Stimulated activated CD4-positive, alpha-beta T cell treated with anti-CD3 and anti-CD28 coated beads, Interleukin-1b, Interleukin-23, amount 100 ng/mL, for 24 hours (primary cell): ENCODE measurements around the gene DCHS2.

Source experiments
- DNase-seq, 4 experiments: peaks; one replicate each; pipeline ENCODE4 v3.0.0-alpha.2; 2020; ENCODE audit warnings: low read depth in 4 of 4, low spot score in 1 of 4

DCHS2 gene

DNA sequence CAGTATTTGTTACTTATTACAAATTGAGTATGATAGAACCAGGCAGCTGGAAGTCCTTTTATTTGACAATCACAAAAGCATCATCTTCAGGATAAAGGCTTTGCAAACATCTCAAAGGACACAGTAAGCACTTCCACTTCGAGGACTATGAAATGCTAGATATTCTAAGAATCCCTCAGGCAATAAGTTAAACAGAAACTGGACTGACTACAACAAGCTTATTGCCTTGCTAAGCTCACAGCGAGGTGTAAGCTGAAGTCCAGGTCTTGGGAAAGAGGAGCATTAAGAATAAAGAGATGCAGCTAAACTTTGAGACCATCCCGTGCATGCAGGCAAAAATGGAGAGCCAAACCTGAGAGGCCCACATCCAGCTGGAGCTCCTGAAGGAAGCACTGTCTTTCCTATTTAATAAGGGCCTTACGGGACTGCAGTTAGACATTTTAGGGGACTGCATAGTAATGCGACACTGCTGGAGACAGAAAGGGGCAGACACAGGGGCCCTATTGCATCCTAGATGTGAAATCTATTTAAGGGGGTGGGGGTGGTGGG is 38.7 kb downstream of the DCHS2 start:
- no peak for DNase-seq

DNA sequence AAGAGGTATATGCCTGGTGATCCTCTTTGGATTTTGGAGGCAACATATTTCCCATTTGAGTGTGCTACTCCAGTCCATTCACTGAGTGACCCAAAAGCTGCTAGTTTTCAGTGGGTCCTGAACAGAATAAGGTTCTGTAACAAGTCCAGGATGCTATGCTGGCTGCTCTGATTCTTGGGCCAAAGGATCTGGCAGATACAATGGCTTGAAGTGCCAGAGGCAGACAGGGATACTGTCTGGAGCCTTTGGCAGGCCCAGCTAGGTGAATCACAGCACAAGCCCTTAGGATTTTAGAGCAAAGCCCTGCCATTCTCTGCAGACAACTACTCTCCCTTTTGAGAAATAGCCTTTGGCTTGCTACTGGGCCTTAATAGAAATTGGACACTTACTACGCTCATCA is 40.6 kb downstream of the DCHS2 start:
- DNase-seq: no peak

DNA sequence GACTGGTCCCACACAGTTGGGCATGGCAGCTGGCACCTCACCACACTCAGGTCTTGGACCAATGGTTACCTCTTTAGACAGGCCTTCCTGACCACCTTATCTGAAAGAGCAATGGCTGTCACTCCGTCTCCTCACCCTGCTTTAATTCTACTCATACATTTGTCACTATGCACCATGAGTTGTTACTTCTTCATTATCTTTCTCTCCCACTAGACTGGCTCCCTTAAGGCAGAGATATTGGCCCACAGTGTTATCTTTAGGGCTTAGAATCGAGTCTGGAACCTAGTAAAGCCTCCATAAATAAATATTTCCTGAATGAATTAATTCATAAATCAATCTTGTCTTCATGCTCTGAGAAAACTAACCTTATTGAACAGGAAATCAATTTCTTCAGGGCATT is 46.6 kb downstream of the DCHS2 start:
- DNase-seq: no peak

DNA sequence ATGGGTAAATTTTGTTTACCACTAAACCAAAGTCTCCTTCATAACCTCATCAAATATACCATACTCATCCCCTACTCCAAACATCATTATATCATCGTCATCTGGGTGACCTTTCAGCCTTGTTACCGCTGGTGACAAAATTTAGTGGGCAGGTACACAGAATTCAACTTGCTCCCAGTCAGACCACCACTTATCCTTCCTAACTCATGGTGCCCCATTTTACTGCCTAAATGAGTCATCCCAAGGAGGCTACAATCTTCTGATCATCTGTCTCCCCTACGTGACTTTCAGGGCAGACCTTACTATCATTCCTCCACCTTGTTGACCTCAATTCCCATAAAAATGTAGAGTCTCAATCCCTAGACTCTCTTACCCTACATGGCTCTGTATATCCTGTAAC is 49.6 kb downstream of the DCHS2 start:
- DNase-seq: no peak

DNA sequence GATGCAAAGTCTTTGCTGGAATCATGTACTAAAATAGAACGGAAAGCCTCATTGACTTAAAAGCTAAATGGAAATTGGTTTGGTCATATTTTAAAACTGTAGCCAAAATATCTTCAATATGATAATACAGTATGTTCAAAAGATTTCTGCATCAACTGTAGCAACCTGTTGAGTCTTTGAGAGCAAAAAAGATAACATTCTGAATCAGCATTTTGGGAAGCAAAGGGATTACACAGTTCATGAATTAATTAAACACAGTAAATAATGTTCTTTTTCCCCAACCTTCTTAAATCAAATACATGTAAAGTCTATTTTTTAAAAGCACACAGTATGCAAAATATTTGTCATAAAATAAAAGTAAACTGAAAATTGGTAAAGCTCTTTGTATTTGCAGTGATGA is 50.5 kb downstream of the DCHS2 start:
- no peak for DNase-seq

DNA sequence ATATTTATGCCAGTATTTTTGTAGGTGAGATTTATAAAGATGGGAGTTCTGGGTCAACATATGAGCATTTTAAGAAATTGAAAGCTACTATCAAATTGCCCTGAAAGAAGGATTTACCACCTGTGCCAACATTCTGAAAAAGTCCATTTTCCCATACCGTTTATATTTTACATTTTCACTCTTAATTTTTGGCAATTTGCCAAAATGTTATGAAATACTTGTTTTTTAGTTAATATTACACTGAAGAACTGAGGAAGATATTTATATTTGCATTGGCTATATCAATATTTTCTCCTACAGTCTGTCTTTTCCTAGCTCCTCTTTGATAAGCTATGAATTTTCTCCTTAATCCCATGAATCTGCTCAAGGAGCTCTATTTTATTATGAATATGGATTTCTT is 52.4 kb downstream of the DCHS2 start:
- DNase-seq: no peak

DNA sequence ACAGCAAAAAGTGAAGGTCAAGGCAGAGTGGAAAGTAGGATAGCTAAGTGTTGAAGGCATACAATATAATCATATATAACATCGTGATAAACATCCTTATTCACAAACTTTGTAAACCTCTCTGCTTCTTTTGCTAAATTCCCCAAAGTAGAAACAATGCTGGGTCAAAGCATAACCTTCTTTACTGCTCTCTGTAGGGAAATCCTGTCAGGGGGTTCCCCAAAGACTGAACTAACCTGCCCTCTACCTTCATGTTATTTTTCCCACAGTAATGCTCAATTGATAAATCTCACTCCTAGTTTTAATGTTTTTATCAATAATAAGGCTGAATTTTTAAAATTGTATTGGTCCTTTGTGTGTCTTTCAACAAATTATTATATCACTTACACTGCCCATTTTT is 55.7 kb downstream of the DCHS2 start:
- DNase-seq: no peak

DNA sequence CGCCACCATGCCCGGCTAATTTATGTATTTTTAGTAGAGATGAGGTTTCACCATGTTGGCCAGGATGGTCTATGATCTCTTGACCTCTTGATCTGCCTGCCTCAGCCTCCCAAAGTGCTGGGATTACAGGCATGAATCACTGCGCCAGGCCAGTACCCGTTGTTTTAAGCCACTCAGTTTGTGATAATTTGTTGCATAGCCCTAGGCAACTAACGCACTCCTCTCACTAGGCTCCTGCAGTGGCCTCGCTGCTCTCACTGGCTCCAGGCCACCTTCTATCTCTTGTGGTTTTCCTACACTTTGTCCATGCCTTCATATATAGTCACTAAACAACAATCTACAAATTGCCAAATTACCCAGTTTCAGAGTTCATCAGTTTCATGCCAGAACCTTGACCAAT is 58.1 kb downstream of the DCHS2 start:
- DNase-seq: no peak

DNA sequence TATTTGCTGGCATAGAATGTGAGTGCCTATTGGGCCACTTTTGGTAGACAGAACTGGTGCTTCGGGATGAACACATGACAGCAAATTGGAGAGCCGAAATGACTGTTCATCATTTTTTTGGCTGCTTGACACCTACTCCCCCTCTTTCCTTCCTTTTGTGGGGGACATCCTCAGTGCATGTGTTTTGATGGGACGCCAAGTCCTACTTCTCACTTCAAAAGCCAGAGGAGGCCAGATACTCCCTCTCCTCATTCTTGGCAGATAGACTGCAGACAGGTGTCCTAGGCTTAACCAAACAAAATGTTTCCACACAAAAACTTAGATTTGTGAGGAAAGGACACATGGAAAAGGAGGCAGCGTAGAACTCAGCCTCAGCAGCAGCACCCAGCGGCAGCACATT is 62.4 kb downstream of the DCHS2 start:
- DNase-seq: no peak

DNA sequence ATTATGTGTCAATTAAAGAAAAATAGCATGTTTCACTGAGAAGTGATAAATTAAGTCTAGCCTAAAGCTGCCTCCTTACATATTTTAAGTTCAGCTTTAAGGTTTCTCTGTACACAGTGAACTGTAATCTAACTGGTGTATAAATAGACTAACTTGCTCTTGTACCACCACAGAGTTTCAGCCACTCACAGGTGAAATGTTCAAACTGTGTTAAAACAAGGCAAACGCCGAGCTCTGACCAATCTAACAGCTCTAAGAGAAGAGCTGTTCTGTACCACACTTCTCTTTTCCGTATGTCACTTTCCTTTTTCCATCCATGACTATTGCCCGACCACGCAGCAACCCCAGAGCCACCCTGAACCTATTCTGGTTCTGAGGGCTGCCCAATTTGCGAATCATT is 64.5 kb downstream of the DCHS2 start:
- DNase-seq: no peak

DNA sequence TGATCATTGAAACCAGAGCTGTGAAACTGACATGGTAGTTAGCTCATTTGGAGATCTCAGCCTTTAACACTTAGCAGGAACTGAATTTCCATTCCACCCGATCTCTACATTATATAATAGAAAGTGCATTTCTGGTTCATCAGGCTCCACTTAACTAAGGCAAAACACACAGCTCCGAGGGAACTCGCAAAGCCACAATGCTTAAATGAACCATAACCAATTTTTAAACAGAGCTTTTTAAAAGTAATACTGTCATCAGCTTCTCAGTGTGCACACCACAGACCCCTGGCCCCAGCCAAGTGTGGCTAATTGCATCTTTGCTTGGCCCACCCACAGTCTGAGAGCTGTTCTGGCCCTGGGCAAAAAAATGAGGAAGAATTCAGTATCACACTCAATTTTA is 66.1 kb downstream of the DCHS2 start:
- DNase-seq: no peak

DNA sequence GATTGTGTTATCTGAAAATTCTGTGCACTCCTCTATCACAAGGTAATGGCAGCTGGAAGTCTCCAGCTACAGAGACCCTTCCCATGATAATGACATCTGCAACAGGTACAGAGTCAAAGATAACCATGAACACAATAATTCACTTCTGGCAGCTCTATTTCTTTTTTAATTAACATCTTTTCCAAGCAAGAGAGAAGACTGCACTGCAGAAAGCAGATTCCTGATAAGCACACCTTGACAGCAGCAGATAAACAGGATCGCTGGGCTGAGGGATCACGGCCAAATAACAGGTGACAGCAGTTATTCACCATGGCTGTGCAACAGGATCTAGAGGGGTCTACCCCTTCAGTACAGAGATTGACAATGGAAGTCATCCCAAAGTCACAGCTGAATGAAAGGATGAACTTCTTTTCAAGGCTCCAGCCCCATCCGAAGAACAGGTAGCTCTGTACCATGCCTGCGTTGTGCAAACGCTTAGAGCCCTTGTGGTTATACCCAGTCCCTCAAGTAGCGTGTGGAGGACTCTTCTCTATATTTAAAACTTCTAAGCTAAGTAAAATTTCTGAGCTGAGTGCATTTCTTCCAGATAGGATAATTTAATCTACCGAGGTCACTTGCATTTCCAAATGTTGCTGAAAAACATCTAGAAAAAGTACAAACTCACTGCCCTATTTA is 66.7 kb downstream of the DCHS2 start:
- DNase-seq: no peak

DNA sequence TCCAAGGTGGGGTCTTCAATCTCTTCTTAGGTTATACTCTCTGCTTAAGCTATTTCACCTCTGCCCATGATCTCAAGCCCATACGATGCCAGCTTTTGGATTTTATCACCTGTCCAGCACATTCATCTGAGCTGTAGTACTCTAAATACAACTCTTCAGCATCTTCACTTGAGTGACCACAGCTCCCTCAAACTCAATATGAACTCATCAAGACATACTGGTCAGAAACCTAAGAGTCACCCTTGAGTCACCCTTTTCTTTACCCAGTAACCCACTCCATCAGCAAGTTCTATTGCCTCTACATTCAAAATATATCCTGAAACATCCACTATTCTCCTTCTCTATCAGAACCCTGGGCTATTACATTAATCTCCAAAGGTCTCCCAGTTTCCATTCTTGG is 69.4 kb downstream of the DCHS2 start:
- DNase-seq: no peak

DNA sequence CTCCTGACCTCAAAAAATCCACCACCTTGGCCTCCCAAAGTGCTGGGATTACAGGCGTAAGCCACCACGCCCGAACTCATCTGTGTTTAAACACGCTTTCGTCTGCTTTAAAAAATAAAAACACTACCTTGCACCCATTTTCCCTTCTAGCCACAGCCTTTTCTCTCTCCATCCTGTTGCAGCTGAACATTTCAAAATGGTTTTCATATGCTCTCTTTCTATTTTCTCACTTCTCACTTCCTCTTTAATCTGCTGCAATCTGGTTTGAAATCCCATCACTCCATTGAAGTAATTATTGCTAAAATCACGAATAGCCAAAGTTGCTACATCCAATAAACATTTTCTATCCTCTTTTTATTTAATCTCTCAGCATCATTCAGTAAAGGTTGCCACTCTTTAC is 70.0 kb downstream of the DCHS2 start:
- DNase-seq: no peak

DNA sequence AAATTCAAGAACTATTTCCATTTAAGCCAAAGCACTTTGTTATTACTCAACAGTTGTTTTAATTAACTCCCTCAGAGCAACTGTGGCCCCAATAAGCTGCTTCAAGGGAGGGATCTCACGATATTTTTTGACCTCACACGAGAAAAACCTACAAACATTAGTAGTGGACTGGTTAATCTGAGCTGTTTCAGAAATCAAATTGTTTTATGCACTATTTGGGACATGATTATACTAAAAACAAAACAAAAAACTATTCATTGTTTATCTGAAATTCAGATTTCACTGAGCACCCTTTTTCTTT is 74.3 kb downstream of the DCHS2 start:
- DNase-seq: no peak

DNA sequence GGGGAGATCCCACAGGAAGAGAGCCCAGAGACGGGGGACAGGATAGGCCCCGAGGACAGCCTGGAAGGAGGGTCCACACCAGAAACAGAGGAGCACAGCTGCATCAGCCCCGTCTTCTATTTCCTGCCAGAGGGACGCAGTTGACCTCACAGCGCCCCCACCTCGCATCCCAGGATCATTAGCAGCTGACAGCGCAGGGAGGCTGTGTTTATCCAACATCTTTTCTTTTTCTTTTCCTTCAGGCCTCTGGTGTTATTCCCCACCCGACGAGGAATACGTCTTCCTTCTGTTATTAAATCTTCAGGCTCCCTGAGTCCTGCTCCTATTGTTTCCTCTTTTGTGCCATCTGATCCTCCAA is 75.4 kb downstream of the DCHS2 start:
- DNase-seq: no peak

DNA sequence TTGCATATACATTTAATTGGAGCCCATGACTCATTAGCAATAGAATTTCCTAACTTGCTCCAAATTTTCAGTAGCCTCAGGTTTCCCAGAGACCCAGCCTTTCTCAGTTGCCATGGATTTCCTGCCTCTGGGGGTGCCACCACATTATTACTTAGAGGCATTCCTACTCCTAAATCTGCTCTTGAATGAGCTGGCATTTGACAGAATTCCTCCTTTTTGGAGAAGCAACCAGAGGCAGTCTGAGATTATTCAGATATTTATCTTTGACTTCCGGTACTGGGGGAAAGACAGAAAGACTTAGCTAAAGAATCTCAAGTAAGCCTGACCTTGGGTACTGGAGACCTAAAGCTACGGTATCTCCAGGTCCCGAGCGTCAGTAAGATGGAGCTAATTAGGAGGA is 76.3 kb downstream of the DCHS2 start:
- DNase-seq: no peak

DNA sequence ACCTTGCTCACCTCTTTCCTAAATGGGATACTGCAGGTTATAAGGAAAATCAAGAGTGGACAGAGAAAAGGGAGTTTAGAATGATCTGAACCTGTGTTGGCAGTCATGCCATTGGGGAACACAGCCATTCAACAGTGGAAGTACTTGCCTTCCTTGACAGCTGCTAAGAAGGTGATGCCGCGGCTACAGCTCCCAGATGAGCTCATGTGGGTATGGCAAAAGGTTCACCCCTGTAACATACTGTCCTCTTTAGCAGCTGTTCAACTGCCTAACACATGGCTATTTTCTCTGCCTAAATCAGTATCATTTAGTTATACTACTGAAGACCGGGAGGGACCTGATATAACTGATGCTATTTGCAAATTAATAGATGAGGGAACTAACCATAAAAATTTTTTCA is 76.8 kb downstream of the DCHS2 start:
- no peak for DNase-seq

DNA sequence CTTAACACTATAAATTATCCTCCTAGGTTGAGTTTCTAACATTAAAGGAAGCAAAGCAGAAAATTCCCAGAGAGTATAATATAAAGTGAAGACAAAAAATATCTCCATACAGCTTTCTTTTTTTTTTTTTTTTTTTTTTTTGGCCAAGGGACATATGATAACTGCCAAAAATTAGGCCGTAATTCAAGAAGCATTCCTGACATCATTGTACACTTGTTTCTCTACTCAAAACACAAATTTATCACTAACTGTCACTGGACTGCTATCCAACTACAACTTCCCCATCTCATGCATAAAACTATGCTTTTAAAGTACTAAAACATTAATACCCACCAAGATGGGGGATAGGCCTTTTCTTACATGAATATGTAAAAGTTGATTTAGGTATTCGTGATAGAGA is 77.2 kb downstream of the DCHS2 start:
- no peak for DNase-seq

DNA sequence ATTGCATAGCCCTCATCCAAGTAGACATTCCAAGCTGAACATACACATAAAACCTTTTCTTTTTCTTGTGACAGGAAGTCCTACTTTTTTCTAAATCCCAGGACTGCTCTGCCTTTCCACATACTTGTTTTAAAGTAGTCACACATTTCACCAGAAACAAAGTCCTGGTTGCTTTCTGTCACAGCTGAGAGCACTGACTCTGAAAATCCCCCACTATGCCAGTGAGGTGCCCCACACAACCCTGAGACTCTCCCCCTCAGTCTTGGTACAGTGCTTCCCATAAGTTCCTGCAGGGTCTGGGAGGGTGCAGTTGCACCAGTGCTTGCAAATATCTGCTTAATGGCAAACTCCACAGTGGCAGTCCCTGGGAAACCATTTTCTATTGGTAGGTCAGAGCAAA is 84.2 kb downstream of the DCHS2 start:
- no peak for DNase-seq

DNA sequence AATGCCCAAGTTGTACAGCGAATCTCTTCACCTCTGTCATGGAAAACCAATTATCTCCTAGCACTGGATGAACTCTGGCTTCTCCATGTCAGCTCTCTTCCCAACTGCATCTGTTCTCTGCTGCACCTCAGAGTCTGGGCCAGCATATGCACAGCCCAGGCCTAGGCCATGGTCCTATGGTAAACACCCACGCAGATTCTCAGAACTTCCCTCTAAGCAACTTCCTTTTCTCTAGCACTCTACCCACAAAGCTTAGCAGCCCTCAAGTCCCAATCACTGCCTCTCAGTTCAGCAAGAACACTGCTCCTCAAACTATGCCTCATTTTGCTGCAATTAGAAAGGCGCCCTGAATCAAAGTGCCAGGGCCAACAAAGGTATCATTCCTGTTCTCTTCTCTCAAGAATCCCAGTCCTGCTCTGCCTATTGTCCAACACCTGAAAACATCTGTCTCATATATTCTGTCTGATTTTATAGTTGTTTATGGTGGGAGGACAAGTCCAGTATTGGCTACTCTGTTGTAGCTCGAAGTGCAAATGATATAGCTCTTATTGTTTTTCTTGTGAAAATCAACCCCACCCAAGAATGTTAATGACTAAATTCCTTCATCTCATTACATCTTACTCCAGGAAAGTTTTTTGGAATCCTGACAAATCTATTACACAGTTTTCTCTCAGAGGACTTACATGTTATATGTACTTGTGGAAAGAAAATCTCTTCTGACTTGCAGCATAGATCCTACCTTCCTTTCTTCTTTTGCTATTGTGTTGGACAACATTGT is 85.4 kb downstream of the DCHS2 start:
- no peak for DNase-seq

DNA sequence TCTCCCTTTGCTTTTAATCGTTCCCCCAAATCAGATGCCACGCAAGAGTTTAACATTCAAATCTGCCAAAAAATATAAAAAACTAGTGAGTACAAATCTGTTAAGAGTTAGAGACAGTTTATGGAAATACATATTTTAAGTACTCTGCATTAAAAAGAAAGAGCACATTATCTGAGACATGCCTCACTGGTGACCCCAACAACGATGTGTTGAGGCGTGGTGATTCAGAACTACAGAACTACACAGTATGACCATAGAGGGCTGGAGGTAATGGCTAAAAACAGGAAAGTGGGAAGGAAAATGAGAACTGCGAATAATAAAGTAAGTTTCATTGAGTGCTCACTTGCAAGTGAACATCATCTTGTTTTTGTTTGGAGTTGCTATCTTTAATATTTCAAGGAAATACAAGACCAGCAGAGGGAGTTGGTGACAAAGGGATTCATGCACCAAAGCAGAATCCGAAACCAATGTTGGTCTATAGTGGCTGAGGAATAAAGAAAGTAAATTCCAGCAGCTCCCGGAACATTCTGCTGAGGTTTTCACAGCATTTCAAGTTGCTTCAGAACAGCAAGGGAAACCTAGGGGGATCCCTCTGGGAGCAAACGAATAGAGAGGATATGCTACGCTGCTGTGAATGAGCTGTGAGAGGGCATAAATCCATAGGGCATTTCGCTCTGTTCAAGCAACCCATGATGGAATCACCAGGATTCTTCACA is 92.2 kb downstream of the DCHS2 start:
- no peak for DNase-seq
